Measurements from ENCODE around the gene COL21A1. TPM values are rescaled to one million over a fixed set of nuclear protein-coding genes. Genes with fewer than 3 reads are reported as not detected.

COL21A1 gene
- total and polyA plus RNA-seq, 2 of the 4 experiments (the other 2 are of a cell fraction), result 0.05 TPM; not detected in 1

DNA sequence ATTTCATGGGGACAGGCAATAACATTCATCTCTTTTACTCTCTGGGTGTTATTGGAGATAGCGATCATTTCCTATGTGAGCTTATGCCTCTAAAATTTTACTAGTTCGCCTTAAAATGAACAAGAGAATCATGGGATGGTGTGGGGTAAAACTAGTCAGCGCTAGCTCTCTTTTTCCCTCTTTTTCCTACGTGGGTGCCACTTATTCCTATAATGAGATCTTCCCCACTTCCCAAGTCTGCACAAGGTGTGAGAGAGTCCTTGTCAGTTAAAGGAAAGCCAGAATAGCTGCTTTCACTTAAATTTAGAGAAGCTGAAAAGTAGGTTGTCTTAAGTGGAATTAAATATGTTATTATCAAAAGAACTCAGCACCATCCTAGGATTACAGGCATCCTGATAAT is 198.8 kb downstream of the COL21A1 start:
- ATAC-seq (ENCODE audit: low read depth) (no peak), DNase-seq (no peak)
- Histone ChIP-seq H4K5ac (ENCODE audit: low read depth, low read length) (no peak overlapping the region), H3K4me1 (ENCODE audit: control insufficient read depth, insufficient read depth, low read length) (no peaks in the 10 kb centered on the region), H3K4me3 (ENCODE audit: insufficient read depth, low read depth, low read length) (no peak overlapping the region), H3K18ac (ENCODE audit: low read depth, low read length) (no peak overlapping the region), H3K4me2 (ENCODE audit: low read depth, low read length) (no peak overlapping the region), H3K27me3 (ENCODE audit: control insufficient read depth, insufficient read depth, low read length) (no peaks in the 10 kb centered on the region), H3K9me1 (ENCODE audit: insufficient read depth, low read length) (no peaks in the 10 kb centered on the region), H2BK20ac (ENCODE audit: low read depth, low read length) (no peak overlapping the region), H2AFZ (replicated peaks; ENCODE audit: low read length, poor library complexity) (no peak overlapping the region), H3K4ac (ENCODE audit: low read depth, low read length) (no peak overlapping the region), H2BK5ac (ENCODE audit: low read depth, low read length, poor library complexity, severe bottlenecking) (no peak overlapping the region), H3K79me1 (ENCODE audit: low read depth in 1 of 2, low read length in 2 of 2) (no peaks in the 10 kb centered on the region), H3K23ac (ENCODE audit: low read depth, low read length) (no peak overlapping the region), H4K91ac (ENCODE audit: insufficient read depth, low read depth, low read length) (no peak overlapping the region), H3K36me3 (ENCODE audit: control insufficient read depth, insufficient read depth, low read length) (no peaks in the 10 kb centered on the region), H3K9ac (ENCODE audit: low read depth, low read length) (no peak overlapping the region), H4K20me1 (ENCODE audit: insufficient read depth, low read length) (no peaks in the 10 kb centered on the region), H4K8ac (ENCODE audit: low read depth in 2 of 2, low read length in 2 of 2) (no peak overlapping the region), H2BK120ac (ENCODE audit: low read depth, low read length) (no peak overlapping the region), H2BK15ac (ENCODE audit: low read depth, low read length) (no peak overlapping the region), H2AK9ac (replicated peaks; ENCODE audit: low read depth, low read length, poor library complexity) (no peak overlapping the region), H3K9me3 (ENCODE audit: control insufficient read depth, insufficient read depth, low read length) (no peaks in the 10 kb centered on the region), H2AK5ac (ENCODE audit: low read depth, low read length) (no peak overlapping the region), H3K14ac (replicated peaks; ENCODE audit: low read depth, low read length) (no peak overlapping the region), H3K27ac (ENCODE audit: insufficient read depth, low read length) (no peak overlapping the region), H3K56ac (ENCODE audit: extremely low read depth, insufficient read depth, low read length) (no peak overlapping the region)
- dilution Hi-C loops (cut with HindIII; ENCODE audit: low sequenced_read_pairs, unreplicated experiment) (no loop called here), intact Hi-C loops (cut with micrococcal nuclease) (no loop called here), in situ Hi-C loops (cut with MboI; ENCODE audit: low sequenced_read_pairs) (no loop called here)
- no TSS peak for BruUV-seq (replicated peaks)
- ChIA-PET CTCF (no interaction called here), POLR2A (ENCODE audit: unreplicated experiment) (no interaction called here)
- TF ChIP-seq, protein P1, sequence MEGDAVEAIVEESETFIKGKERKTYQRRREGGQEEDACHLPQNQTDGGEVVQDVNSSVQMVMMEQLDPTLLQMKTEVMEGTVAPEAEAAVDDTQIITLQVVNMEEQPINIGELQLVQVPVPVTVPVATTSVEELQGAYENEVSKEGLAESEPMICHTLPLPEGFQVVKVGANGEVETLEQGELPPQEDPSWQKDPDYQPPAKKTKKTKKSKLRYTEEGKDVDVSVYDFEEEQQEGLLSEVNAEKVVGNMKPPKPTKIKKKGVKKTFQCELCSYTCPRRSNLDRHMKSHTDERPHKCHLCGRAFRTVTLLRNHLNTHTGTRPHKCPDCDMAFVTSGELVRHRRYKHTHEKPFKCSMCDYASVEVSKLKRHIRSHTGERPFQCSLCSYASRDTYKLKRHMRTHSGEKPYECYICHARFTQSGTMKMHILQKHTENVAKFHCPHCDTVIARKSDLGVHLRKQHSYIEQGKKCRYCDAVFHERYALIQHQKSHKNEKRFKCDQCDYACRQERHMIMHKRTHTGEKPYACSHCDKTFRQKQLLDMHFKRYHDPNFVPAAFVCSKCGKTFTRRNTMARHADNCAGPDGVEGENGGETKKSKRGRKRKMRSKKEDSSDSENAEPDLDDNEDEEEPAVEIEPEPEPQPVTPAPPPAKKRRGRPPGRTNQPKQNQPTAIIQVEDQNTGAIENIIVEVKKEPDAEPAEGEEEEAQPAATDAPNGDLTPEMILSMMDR (conservative IDR thresholded peaks at IDR 0.05; ENCODE audit: low read depth, low read length), result no peak
- TF ChIP-seq CEBPB (IDR thresholded peaks at IDR 0.05; ENCODE audit: low read depth, low read length) (no peak), RFX5 (IDR thresholded peaks at IDR 0.05; ENCODE audit: low read depth, low read length) (no peak), FOS (IDR thresholded peaks at IDR 0.05; ENCODE audit: low read depth, low read length) (no peak), SMC3 (IDR thresholded peaks at IDR 0.05; ENCODE audit: low read depth, low read length) (no peak), RCOR1 (IDR thresholded peaks at IDR 0.05; ENCODE audit: insufficient replicate concordance, low read length) (no peak), NFE2L2 (IDR thresholded peaks at IDR 0.05; ENCODE audit: low read depth, low read length) (no peak), RAD21 (IDR thresholded peaks at IDR 0.05; ENCODE audit: low read length) (no peak), POLR2A (IDR thresholded peaks at IDR 0.05; ENCODE audit: low read depth, low read length) (no peak), USF2 (IDR thresholded peaks at IDR 0.05; ENCODE audit: low read depth, low read length) (no peak), CHD1 (IDR thresholded peaks at IDR 0.05; ENCODE audit: low read depth, low read length) (no peak), MAZ (IDR thresholded peaks at IDR 0.05; ENCODE audit: borderline replicate concordance, low read depth, low read length) (no peak), MAFK (IDR thresholded peaks at IDR 0.05; ENCODE audit: low read depth, low read length) (no peak), MXI1 (IDR thresholded peaks at IDR 0.05; ENCODE audit: borderline replicate concordance, low read depth, low read length) (no peak), BHLHE40 (IDR thresholded peaks at IDR 0.05; ENCODE audit: low read depth, low read length) (no peak)
- TF ChIP-seq, protein P2, sequence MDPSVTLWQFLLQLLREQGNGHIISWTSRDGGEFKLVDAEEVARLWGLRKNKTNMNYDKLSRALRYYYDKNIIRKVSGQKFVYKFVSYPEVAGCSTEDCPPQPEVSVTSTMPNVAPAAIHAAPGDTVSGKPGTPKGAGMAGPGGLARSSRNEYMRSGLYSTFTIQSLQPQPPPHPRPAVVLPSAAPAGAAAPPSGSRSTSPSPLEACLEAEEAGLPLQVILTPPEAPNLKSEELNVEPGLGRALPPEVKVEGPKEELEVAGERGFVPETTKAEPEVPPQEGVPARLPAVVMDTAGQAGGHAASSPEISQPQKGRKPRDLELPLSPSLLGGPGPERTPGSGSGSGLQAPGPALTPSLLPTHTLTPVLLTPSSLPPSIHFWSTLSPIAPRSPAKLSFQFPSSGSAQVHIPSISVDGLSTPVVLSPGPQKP (IDR thresholded peaks at IDR 0.05; ENCODE audit: borderline replicate concordance, low read depth, low read length), result no peak
- WGBS, 2 experiments (ENCODE audit: extremely low coverage in 2 of 2, insufficient read length in 1 of 2), result no CpG with 5 or more reads among the region's 4 CpGs

Data from IMR-90 (cell line).